ENCODE data around the gene TRPC4AP.

Gene TRPC4AP

DNA sequence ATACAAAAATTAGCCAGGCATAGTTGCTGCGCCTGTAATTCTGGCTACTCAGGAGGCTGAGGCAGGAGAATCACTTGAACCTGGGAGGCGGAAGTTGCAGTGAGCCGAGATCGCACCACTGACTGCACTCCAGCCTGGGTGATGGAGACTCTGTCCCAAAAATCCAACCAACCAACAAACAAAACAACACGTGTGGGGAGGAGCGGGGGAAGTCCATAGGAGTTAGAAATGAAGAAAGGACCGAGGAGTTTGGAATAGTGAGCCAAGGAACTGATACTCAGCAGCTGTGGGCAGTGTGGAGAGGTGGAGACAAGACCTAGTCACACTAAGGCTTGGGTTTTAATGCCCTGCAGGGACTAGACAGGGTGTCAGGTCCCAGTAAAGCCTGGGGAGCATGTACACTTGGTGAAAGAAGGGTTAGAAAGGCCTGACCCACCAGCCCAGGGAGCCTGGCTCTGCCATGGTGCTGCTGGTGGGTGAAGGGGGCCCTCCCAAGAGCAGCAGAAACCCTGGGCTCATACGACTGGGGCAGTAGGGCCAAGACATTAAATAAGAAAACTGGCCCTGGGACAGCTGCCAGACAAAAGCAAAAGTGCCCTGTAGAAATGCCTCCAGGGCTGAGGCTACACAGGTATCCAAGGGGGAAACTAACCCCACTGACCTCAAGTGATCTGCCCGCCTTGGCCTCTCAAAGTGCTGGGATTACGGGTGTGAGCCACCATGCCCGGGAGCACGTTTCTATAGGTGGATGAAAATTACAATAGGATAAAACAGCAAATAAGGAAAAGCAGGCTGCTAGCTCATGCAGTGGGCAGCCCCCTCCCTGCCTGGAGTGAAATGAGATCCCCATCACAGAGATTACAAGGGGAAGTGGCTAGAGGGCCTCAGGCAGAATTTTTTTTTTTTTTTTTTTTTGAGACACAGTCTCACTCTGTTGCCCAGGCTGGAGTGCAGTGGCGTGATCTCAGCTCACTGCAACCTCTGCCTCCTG lies 78.9 kb downstream of the TRPC4AP start:
- DNase-seq: no peak

DNA sequence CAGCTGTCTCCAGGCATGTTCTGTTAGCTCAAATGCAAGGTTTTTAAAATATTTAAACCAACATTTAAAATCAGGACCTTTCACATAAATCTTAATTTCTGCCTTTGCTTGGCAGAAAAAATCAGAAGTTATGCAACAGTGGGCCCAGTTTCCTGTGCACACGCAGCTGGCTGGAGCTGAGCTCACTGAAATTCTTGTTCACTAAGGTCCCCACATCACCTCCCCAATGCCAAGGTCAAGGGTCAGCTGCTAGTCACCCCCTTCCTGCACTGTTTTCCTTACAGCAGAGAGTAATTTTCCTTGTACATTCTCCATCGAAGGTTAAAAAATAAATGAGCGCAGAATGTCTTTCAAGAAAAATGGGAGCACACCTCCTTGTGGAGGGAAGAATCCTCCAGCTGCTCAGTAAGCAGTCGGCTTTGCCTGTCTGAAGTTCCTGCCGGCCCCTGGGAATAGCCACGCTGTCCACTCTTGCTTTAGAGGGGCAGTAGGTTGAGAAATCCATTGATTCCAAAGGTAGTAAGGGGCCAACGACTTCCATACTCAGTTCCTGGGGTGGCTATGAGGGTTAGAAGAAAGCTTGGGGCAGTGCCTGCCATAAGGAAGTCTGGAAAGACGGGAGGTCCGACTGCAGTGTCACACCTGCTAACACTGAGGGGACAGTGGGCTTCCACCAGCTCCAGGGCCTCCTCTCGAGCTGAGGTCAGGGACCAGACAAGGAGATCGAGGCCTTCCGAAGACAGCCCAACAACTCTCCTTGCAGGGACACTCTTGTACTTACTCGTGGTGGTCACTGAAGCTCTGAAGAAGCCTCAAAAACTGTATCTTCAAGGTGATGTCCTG lies 80.2 kb downstream of the TRPC4AP start:
- no peak for DNase-seq

DNA sequence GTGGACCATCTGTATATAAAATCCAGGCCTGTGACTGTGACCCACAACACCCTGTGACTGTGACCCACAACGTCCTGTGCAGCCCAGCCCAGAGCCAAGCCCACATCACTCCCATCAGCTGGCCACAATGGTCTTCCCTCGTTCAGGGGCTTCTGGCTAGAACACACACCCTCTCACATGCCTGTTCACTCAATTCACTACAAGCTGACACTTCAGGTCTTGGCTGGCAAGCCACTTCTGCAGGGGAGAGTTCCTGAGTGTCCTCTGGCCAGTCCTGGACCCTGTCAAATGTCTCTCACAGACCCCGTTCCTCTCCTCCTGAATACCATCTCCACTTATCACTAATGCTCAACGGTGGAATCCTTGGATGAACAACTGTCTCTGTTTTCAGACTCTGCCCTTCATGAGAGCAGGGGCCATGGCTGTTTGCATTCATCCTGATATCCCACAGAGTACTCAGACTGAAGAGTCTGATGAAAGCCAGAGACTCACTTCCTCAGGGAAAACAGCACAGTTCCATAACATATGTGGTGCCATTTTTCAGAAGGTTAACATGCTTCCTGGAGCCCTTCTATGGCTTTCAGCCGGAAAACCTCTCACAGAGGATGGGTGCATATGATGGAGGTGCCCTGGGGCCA lies 80.9 kb downstream of the TRPC4AP start:
- no peak for DNase-seq

DNA sequence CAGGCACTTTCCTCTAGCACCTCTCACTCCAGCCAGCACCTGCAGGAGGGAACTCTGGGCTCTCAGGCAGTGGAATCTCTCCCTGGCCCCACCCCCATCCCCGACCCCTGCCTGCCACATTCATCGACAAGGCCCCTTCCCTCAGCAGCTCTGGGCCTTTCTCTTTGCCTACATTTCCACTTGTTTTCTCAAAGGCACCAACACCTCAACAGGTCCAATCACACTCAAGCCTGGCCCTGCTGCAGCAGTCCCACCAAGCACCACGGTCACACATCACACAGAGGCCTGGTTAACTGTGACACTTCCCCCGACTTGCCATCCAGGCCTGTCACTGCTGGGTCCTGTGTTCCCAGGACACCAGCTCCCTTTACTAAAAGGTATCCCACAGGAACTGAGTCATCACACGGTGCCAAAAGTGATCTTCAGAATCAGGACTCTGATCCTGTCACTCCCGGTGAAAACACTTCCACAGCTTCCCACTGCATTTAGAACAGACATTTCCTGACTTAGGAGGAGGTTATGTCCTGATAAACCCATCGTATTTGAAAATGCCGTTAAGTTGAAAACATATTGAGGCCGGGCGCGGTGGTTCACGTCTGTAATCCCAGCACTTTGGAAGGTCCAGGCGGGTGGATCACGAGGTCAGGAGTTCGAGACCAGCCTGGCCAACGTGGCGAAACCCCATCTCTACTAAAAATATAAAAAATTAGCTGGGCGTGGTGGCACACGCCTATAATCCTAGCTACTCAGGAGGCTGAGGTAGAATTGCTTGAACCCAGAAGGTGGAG lies 82.0 kb downstream of the TRPC4AP start:
- no peak for DNase-seq

DNA sequence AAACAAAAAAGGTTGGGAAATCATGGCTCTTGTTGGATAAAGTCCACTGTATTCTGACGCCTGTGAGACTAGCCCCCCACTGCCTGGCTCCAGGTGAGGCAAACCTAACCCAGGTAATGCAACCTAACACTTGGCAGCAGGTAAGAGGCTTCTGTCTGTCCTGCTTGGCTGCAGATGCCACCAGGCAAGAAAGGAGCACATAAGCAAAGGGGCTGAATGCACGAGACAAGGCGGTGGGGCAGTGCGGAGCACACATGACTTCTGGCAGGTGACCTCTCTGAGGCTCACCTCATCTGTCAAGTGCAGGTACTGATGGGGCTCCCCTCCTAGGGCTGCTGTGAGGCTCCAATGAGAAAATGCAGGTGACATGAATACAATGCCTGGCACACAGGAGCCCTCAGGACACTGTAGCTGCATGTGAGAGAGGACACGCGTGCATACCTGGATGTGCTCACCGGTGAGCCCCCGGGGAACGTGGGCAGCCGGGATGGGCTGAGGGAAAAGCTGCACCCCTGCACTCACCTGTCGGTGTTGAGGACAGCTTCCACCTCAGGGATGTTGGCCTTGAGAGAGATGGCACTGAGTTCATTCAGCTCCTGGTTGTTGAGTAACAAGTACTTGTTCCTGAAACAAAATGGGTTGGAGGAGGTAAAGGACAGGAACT lies 82.8 kb downstream of the TRPC4AP start:
- DNase-seq: no peak

DNA sequence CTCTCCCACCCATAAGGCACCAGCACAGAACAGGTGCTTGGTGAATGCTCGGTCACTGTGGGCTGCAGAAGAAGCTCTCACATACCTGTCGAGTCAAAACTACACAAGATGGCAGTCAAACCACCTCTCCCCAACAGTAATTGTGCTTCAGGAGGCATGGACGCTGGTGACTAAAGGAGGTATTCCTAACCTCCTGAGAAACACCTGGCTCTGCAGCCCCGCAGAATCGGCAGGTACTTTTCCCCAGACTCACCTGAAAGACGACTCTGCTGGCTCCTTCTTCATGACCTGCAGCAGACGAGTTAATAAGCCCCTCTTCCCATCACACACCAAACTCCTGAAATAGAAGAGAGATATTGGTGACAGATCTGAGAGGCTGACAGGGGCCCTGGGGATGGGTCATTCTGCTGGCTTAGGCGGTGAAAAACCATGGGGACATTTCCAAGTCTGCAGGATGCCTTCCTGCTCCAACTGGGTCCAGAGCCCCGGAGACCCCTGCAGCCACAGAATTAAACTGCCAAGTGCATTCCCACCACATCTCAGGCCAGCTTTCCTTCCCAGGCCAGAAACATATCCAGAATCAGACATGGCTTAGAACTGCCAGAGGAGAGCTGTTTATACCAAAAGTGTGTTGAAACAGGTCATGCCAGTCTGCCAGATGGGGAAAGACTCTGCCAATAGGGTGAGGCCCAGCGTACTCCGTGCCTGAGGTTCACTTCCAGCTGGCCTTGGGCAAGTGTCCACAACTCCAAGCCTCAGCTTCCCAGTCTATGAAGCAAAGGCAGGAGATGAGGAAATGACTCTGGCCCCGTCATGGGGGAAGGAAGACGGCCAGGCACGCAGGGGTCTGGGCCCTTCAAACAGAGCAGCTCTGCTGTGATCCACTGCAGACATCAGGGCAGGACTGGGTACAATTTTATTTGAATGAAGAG lies 83.9 kb downstream of the TRPC4AP start:
- DNase-seq: no peak

DNA sequence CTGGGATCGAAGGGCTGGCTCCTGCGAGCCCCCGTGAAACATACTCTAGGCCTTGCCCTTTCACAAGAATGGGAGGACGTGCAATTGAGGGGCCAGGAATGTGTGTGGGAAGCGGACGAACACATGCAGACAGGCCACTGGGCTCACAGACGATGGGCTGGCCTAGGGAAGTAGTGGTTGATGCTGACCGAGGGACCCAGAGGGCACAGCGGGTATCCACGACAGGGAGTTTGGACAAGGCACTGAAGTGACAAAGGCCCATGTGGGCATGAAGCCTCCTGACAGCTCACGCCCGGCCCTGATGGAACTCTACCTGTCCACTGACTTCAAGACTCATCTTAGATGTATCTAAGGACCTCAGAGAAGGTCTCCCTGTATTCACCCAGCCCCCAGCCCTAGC lies 84.7 kb downstream of the TRPC4AP start:
- no peak for DNase-seq

DNA sequence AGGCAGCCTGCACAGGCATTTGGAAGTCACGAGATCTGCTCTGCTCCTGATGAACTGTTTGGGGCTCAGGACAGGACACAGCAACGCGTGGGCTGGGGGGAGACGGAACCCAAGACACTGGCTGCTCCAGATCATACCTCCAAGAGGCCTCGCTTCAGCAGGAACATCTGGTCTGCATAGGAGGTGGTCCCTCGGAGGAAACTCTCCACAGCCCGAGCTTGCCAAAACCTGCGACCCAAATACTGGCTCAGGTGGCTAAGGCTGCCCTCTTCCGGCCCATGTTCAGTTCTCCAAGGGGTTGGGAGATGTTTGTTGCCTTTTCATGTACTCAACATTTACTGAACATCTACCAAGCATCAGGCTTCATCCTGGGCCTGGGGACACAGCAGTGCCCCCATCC lies 85.2 kb downstream of the TRPC4AP start:
- no peak for DNase-seq

DNA sequence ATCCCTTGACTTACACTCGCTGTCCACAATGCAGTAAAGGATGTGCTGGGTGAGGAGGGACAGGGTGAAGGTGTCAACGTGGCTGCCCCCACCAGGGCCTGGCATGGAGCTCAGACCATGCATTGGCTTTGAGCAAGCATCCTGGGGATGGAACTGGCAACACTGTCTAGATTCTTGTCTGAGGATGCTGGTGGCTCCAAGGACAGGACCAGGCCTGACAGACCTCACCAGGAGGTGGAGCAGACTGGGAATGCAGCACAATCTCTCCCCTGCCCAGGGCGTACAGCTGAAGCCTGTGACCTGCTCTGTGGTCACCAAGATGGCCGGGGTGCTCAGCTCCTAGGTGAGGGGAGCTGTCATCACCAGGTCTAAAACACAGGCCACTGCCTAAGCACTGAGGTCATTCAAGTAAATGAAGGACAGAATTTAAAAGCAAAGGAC lies 86.1 kb downstream of the TRPC4AP start:
- DNase-seq: no peak

DNA sequence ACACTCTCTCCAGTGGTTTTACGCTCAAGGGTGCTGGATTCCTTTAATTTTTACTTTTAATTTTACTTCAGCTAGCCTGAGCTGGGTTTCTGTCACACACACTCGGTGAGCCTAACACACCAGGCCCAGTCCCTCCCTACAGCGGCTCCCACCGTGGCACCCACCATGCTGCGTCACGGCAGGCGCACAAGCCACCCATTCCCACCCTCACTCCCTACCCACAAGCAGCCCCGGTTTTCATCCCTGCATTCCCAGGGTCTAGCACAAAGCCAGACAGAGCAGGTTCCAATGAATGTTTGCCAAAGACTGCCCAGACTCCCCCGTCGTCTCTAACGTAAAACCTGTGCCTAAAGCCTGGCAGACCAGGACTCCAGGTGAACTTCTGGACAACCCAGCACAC lies 86.6 kb downstream of the TRPC4AP start:
- DNase-seq: no peak

DNA sequence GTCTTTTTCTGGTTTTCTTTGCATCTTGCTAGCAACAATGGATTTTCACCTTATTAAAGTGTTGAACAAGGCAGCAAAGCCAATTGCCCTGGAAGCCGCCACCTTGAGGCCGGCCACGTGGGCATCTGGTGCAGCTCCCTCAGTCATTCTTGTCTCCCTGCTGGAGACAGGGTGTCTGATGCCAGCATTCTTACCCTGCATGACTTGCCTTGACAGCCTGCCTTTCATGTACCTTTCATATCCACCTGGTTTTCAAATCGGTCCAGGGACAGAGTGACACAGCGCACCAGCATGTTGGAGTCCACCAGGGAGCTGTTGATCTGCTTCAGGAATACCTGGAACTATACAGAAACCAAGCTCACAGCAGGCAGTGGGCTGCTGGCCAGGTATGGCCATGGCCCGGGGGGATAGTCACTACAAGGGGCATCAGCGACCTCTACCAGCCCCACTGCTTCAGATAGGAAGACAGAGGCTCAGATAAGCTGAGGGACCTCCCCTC lies 87.1 kb downstream of the TRPC4AP start:
- no peak for DNase-seq

DNA sequence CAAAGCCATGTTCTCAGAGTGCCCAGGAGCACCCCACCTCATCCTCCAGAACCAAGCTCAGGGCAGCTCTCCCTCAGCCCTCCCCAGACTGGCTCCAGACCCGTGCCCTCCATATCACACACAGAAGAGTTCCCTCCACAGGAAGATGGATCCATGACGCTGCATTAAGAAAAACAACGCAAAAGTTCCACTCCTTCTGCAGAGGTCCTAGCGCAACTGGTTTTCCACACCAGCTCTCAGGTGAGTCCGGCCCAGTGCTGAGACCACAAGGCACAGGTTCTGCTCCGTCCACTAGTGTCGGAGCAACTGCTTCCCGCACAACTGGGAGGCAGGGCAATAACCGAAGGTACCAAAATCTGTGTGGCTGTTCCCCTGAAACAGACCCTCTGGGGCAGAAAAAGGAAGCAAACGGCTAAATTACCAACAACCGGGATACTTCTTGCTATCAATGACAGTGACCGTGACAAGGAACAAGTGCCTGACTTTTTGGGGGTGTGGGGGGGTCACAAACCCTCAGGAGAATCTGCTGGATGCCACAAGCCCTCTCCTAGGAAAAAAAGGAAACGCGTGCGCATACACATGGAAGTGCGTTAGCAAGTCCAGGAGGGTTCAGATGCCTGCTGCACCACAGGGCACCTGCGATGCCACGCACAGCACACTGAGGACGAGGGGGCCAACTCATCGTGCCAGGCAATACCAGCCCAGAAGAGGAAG lies 87.7 kb downstream of the TRPC4AP start:
- no peak for DNase-seq

DNA sequence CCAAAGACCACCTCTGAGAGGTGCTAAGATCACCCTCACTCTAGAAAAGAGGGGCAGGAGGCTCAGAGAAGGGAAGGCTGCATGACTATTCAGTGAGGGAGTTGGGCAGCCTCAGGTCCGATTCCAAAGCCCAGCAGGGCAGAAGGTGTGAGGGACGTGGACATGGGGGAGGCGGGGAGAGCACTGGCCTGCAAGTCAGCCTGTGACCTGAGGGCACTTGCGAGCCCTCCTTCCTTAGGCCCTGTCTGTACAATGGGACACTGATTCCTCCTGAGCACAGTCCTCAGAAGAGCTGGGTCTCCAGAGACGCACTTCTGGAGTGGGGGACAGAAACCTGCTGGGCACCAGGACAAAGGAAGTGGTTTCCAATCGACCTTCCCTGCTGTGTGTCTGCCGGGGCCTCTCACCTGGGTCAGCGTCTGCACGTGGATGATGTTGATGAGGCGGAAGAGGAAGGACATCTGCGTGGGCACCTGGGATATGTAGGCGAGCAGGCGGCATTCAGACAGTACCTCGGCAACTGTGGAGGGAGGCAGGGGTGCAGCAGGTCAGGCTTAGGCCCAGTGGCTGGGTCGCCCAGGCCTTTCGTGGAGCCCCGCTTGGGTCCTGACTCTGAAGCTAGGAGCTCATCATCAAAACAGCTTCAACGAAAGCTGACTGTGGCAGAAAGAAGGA lies 88.4 kb downstream of the TRPC4AP start:
- no peak for DNase-seq

DNA sequence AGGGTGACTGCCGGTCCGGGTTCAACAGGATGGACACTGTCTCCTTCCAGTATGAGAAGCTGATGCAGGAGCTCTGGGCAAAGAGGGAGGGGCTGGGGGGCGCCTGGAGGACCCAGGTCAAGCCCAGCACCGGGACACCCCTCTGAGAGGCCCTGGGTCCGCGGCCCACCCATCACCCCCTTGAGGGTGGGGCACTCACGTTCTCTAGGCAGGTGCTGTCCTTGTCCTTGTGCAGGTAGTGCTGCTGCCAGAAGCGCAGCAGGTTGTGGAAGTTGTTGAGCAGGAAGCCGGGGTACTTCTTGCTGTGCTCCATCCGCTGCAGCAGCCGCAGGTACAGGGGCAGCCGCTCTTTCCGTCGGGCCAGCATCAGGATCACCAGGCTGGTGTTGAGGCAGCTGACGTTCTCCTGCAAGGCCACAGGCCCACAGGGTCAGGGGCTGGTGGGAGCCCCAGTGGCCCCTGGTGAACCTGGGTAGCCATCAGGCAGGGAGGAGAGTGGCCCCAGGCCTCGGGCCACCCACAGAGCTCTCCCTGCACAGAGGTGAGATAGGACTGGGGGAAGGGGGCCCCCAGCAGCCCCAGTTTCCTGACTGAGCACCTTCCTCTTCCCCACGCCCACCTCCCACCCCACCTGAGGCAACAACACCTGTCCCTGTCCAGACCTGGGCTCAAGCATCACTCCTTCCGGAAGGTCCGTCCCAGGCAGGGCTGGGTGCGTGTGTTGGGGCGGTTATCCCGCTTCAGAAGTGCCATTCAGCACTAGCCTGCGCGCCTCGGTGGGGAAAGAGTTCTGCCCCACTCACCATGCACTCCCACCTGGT lies 89.2 kb downstream of the TRPC4AP start:
- DNase-seq: no peak

DNA sequence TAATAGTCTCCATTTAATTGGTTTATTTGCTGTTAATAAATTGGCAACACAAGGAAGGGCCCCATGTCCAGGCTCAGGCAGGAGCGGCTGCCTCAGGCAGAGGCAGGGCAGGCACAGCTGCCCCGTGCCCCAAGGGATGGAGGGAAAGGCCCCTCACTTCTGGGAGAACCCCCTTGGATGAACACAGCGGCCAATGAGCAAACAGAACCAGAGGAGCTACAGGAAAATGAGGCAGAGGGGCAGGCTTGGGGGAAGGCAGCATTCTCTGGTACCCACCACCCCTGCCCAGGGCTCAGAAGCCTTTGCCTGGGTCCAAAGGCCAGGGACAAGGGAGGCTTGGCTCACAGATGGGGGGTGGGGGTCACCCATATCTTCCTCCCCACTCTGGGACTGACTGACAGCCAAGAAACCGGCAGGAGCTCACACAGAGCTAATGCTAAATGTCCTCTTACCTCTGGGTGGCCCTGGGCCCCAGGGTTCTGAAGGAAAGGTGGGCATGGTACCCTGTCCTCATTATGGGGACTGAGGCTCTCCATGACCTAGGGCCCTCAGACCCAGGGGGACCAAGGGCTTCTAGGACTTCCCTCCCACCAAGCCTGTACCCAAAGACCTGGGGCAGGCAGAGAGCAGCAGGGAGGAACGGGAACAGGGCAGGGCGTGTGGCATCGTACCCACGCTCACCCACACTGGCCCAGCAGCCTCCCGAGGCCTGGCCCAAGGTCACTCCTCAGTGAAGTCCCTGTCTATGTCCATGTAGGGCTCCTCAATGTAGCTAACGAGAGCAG lies 90.0 kb downstream of the TRPC4AP start:
- no peak for DNase-seq

DNA sequence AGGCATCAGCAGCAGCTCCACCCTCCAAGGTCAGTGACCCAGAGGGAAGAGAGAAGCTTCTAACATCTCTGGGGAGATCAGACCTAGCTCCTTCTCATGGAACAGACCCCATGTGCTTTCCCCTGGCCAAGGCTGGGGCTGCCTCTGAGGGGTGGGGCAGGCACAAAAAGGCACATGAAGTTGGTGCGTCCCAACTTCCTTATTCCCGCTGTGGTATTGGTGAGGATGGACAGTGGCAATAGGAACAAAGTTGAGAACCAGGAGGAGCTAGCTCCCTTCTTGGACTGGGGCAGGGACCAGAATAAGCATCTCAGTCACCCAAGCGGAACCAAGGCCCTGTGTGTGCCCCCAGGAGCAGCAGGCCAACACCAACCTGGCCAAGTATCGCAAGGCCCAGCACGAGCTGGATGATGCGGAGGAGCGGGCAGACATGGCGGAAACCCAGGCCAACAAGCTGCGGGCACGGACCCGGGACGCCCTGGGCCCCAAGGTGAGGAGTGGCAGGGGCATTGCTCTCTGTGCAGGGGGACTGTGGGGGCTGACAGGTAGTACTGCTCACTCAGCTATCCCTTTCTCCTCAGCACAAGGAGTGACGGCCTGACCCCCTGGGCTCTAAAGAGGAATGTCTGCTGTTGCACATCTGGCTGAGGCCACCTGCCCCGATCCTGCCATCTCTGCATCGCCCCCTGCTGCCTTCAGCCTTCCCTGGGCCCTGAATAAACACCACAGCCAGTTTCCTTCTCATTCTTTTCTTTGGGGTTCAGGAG lies 90.8 kb downstream of the TRPC4AP start:
- no peak for DNase-seq

Data from CD4-positive, alpha-beta T cell treated with Interleukin-21 for 1 hour (primary cell).